ENCODE results near the gene MCF2. TPM values are rescaled to one million over a fixed set of nuclear protein-coding genes. Genes with fewer than 3 reads are reported as not detected.

The MCF2 gene
- total and polyA plus RNA-seq, 2 of the 4 experiments (the other 2 are of a cell fraction): 0.07 TPM; not detected in 1

- no TSS peak for BruUV-seq (replicated peaks)
- intact Hi-C loops (cut with micrococcal nuclease): no loop called here
- H3K4me3 ChIP-seq (ENCODE audit: insufficient read depth, low read depth, low read length): no peak overlapping the region
Measured at GRCh38 chrX:139750390-139750789, 42.4 kb upstream of the MCF2 start.

More at GRCh38 chrX:139750390-139750789, 42.4 kb upstream of the MCF2 start:
- H3K9ac ChIP-seq (ENCODE audit: low read depth, low read length): no peak overlapping the region
- H3K14ac ChIP-seq (replicated peaks; ENCODE audit: low read depth, low read length): no peak overlapping the region
- in situ Hi-C loops (cut with MboI; ENCODE audit: low sequenced_read_pairs) (no loop called here), dilution Hi-C loops (cut with HindIII; ENCODE audit: low sequenced_read_pairs, unreplicated experiment) (no loop called here)
- ATAC-seq (ENCODE audit: low read depth) (peak; percentile 42), DNase-seq (peak; percentile 2)
- H3K4me1 ChIP-seq (ENCODE audit: control insufficient read depth, insufficient read depth, low read length): no peaks in the 10 kb centered on the region
- no peak overlapping the region for H2BK5ac ChIP-seq (ENCODE audit: low read depth, low read length, poor library complexity, severe bottlenecking)
- no peak overlapping the region for H3K23ac ChIP-seq (ENCODE audit: low read depth, low read length)
- H2BK15ac ChIP-seq (ENCODE audit: low read depth, low read length): no peak overlapping the region
- H2BK120ac ChIP-seq (ENCODE audit: low read depth, low read length): no peak overlapping the region
- H3K9me3 ChIP-seq (ENCODE audit: control insufficient read depth, insufficient read depth, low read length): no peaks in the 10 kb centered on the region
- H4K8ac ChIP-seq (ENCODE audit: low read depth in 2 of 2, low read length in 2 of 2): no peak overlapping the region
- no peaks in the 10 kb centered on the region; a peak in 1 of 4 replicates for H3K79me1 ChIP-seq (ENCODE audit: low read depth in 1 of 2, low read length in 2 of 2)
- no peak overlapping the region for H3K4ac ChIP-seq (ENCODE audit: low read depth, low read length)
- H3K4me2 ChIP-seq (ENCODE audit: low read depth, low read length): no peak overlapping the region
- no peak overlapping the region for H2AK9ac ChIP-seq (replicated peaks; ENCODE audit: low read depth, low read length, poor library complexity)
- no peaks in the 10 kb centered on the region for H3K36me3 ChIP-seq (ENCODE audit: control insufficient read depth, insufficient read depth, low read length)
- no peak for TF ChIP-seq CEBPB (IDR thresholded peaks at IDR 0.05; ENCODE audit: low read depth, low read length)
- H2AFZ ChIP-seq (replicated peaks; ENCODE audit: low read length, poor library complexity): no peak overlapping the region
- H3K56ac ChIP-seq (ENCODE audit: extremely low read depth, insufficient read depth, low read length): no peak overlapping the region
- no peak overlapping the region for H3K18ac ChIP-seq (ENCODE audit: low read depth, low read length)
- H3K9me1 ChIP-seq (ENCODE audit: insufficient read depth, low read length): no peaks in the 10 kb centered on the region; the same call in 1 of the 2 replicates
- no peak overlapping the region for H4K91ac ChIP-seq (ENCODE audit: insufficient read depth, low read depth, low read length)
- H2AK5ac ChIP-seq (ENCODE audit: low read depth, low read length): no peak overlapping the region
- no peaks in the 10 kb centered on the region for H3K27me3 ChIP-seq (ENCODE audit: control insufficient read depth, insufficient read depth, low read length)
- no peaks in the 10 kb centered on the region for H4K20me1 ChIP-seq (ENCODE audit: insufficient read depth, low read length)
- ChIA-PET POLR2A (ENCODE audit: unreplicated experiment) (no interaction called here), CTCF (no interaction called here)
- no peak overlapping the region for H2BK20ac ChIP-seq (ENCODE audit: low read depth, low read length)
- H3K27ac ChIP-seq (ENCODE audit: insufficient read depth, low read length): no peak overlapping the region
- no peak overlapping the region for H4K5ac ChIP-seq (ENCODE audit: low read depth, low read length)
